HG03066 (cell line): ENCODE measurements around the gene CLDN14.

Experiments used
- ATAC-seq: cut with Tn5 transposase; IDR thresholded peaks from one replicate; pipeline ENCODE4 v1.9.1; 2021; ENCODE audit warnings: low read depth; ENCODE audit not compliant: unreplicated experiment

CLDN14 gene

GRCh38 chr21:36436829-36437744, 42.8 kb downstream of the CLDN14 start:
- ATAC-seq, result no peak

- no peak for ATAC-seq
Measured at GRCh38 chr21:36434144-36434543, 45.8 kb downstream of the CLDN14 start.

GRCh38 chr21:36433059-36433709, 46.7 kb downstream of the CLDN14 start:
- no peak for ATAC-seq

- ATAC-seq, result no peak
Measured at GRCh38 chr21:36431252-36431651, 48.7 kb downstream of the CLDN14 start.

- ATAC-seq, result no peak
Measured at GRCh38 chr21:36430841-36431240, 49.1 kb downstream of the CLDN14 start.

GRCh38 chr21:36429947-36430546, 49.9 kb downstream of the CLDN14 start:
- peak; percentile 89 for ATAC-seq

- ATAC-seq, result no peak
Measured at GRCh38 chr21:36428761-36429432, 51.0 kb downstream of the CLDN14 start.

- no peak for ATAC-seq
Measured at GRCh38 chr21:36427502-36427901, 52.4 kb downstream of the CLDN14 start.

- ATAC-seq, result no peak
Measured at GRCh38 chr21:36425286-36425685, 54.6 kb downstream of the CLDN14 start.

GRCh38 chr21:36424592-36424991, 55.3 kb downstream of the CLDN14 start:
- ATAC-seq, result no peak

- ATAC-seq, result no peak
Measured at GRCh38 chr21:36423771-36424433, 56.0 kb downstream of the CLDN14 start.

GRCh38 chr21:36422279-36423098, 57.4 kb downstream of the CLDN14 start:
- no peak for ATAC-seq

GRCh38 chr21:36420571-36421339, 59.2 kb downstream of the CLDN14 start:
- ATAC-seq, result no peak

GRCh38 chr21:36419996-36420395, 59.9 kb downstream of the CLDN14 start:
- ATAC-seq, result no peak

GRCh38 chr21:36419241-36419640, 60.7 kb downstream of the CLDN14 start:
- ATAC-seq, result no peak

GRCh38 chr21:36415375-36415774, 64.5 kb downstream of the CLDN14 start:
- no peak for ATAC-seq

- ATAC-seq, result no peak
Measured at GRCh38 chr21:36412916-36413315, 67.0 kb downstream of the CLDN14 start.

GRCh38 chr21:36411301-36411700, 68.6 kb downstream of the CLDN14 start:
- ATAC-seq, result no peak
